ENCODE measurements around the gene ACTN2.

GRCh38 chr1:236673289-236673919, 12.9 kb upstream of the ACTN2 start:
- TF ChIP-seq POLR2A (IDR thresholded peaks at IDR 0.05; ENCODE audit: low read depth, low read length) (no peak), CTCF (IDR thresholded peaks at IDR 0.05; ENCODE audit: extremely low read depth in 1 of 2, insufficient read depth in 1 of 2, low read depth in 1 of 2, low read length in 2 of 2) (no peak), JUN (IDR thresholded peaks at IDR 0.05; ENCODE audit: borderline replicate concordance, insufficient read depth, insufficient read length, low read depth) (no peak), EZH2 (IDR thresholded peaks at IDR 0.05; ENCODE audit: borderline replicate concordance, low read depth, low read length, severe bottlenecking) (no peak), GATA2 (IDR thresholded peaks at IDR 0.05; ENCODE audit: insufficient read depth, insufficient read length, low read depth, low read length) (no peak)

Measured in endothelial cell of umbilical vein (primary cell).